Renal pelvis (tissue), 4 donors: ENCODE results near the gene REN. TPM values are rescaled to one million over a fixed set of nuclear protein-coding genes. Genes with fewer than 3 reads are reported as not detected.

Experiments used
- DNase-seq: peaks from one replicate; pipeline ENCODE4 v3.0.0-alpha.2; 2013
- polyA plus RNA-seq, 3 donors: library from polyadenylated mRNA; unstranded; fragments of 120-200 nt; gene quantifications; one replicate each; pipeline ENCODE4 v1.2.1, GENCODE V29; 2013; ENCODE audit not compliant: insufficient read length in 3 of 3

Gene REN
- polyA plus RNA-seq, 3 donors, result 58.1 to 97.3 (median 71.9) TPM

GRCh38 chr1:204157962-204158361, 8.2 kb downstream of the REN start:
- no peak for DNase-seq

- DNase-seq, result no peak
Measured at GRCh38 chr1:204155881-204156280, 10.3 kb downstream of the REN start.

DNA sequence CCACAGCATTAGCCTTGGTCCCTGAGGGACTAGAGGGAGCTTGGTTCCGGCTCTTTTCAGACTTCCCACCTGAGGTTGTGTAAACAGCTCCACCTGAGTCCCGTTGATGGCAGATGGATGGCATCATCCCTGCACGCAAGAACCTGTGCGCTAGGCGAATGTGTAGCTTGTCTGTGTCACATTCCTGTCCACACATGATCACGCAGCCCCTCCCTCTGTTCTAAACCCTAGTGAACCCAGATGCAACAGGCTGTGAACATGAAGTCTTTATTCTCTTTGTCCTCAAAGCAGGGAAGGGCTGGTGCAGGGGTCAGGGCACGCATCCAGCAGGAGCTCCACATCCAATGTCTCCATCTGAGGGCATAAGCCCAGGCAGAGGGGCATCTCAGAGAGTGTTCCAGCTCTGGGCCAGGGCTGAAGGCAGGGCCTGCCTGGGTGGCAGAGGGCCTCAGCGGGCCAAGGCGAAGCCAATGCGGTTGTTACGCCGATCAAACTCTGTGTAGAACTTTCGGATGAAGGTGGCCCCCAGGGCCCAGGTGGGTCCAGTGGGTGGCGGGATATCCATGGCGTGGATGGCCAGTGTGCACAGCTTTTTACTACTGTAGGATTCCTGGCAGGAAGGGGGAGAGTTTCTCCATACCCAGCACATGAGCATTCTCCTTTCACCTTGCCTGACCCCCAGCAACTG, 11.4 kb downstream of the REN start:
- no peak for DNase-seq

DNA sequence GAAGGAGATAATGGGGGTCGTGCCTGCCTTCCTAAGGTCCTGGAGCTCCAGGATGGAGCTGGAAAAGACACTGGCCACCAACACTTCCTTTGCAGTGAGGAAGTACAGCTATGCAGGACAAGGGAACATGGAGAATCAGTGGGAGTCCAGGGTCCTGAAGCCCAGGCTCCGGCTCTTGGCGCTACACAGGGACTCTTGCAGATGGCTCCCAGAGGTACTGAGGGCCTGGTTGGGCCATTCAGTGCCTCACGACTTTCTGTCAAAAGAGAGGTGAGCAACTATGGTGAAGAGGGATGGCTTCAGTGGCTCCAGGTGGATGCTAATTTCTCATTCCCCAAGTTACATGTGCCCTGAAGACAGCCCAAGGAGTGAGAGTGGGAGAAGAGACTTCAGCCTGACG, 12.5 kb downstream of the REN start:
- no peak for DNase-seq

DNA sequence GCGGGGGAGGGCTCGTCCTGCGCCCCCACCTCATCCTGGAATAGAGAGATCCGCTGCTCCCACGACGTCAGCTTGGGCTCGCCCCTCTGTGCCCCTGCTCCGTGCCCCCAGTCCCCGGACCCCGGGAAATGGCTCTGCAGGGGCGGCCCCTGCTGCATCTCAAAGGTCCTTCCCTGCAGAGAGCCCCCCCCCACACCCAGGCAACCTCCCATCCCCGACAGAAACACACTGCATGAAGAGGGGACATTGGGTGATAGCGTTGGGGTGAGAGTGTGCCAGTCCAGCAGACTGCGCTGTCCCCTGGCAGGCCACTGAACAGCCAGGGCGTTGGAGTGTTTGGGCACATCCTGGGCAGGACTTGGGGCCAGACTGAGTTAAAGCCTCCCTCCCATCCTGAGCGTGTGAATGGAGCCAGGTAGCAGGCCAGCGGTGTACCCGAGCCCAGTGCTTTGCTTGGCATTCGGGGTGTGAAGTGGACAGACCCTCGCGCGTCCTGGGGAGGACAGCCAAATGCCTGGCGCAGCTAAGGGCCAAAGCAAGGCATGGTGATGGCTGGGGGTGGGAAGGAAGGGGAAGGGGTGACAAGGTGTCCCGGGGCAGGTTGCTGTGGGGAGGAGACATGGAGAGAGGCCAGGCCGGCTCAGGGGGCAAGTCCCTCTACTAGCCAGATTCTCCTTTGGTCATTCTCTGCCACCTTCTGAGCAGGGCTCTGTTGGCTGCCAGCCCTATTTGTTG, 13.7 kb downstream of the REN start:
- no peak for DNase-seq

- no peak for DNase-seq
Measured at GRCh38 chr1:204151552-204152309, 14.4 kb downstream of the REN start, which contains the start of gene ETNK2. Gene ETNK2 (minus strand): TSS chr1:204152044. CDS start chr1:204151852, 192 bp downstream.

- no peak for DNase-seq
Measured at GRCh38 chr1:204150702-204151551, 15.2 kb downstream of the REN start.

DNA sequence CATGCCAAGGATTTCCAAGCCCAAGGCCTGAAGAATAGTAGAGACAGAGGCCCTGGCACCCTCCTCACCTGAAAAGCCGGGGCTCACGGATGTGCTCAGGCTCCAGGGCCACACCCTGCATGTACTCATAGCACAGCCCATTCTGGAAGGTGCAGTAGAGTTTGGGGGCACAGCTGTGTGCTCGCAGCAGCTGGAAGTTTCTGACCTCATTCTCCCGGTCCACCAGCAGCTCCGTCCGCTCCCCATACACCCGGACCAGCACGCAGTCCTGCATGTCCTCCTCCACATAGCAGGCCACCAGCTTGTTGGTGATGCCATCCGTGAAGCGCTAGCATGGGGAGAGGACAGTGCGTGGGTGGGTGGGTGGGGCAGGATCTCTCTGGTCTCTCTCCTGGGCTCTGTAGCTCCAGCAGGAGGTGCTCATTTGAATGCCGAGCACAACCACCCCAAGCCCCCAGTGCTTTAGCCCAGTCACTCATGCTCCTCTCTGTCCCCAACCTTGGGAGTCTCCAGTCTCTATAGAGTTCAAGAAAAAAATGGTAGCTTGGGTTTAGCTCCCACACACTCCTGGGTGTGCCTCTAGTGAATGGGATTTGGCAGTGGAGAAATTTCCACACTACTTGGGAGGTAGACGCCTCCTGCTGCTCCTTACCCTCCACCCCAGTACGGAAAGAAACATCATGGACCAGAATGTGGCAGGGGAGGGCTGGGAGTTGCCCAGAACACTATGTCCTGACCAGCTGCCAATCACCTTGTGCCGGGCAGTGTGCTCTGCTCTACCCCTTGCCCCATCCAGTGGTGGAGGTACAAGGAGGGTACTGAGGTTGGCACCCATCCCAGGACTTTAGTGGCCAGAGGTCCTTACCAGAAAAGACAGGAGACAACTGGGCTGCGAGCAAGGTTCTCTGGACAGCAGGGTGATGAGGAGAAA, 16.2 kb downstream of the REN start:
- DNase-seq, result no peak

DNA sequence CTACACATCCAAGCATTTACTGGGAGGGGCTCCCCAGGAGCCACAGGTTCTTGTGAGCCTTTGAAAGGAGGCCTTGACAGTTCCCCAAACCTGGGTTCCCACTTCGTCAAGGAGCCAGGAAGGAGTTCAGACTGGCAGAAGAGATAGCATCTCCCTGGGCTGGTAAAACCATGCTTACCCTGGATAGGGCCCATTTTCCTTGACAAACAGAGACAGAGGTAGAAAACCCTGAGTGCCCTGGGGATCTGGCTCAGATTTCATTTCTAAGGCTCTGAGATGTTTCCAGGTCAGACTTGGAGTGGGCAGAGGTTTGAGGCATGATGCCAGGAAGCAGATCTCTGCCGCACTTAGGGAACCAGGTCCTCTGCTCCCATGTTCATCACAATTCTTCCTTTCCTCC, 17.0 kb downstream of the REN start:
- no peak for DNase-seq

- DNase-seq, result no peak
Measured at GRCh38 chr1:204147406-204148383, 18.4 kb downstream of the REN start.

GRCh38 chr1:204146965-204147364, 19.2 kb downstream of the REN start:
- no peak for DNase-seq

- no peak for DNase-seq
Measured at GRCh38 chr1:204146309-204146708, 19.8 kb downstream of the REN start.

GRCh38 chr1:204145033-204145504, 21.1 kb downstream of the REN start:
- DNase-seq, result no peak

- no peak for DNase-seq
Measured at GRCh38 chr1:204143276-204144041, 22.7 kb downstream of the REN start.

DNA sequence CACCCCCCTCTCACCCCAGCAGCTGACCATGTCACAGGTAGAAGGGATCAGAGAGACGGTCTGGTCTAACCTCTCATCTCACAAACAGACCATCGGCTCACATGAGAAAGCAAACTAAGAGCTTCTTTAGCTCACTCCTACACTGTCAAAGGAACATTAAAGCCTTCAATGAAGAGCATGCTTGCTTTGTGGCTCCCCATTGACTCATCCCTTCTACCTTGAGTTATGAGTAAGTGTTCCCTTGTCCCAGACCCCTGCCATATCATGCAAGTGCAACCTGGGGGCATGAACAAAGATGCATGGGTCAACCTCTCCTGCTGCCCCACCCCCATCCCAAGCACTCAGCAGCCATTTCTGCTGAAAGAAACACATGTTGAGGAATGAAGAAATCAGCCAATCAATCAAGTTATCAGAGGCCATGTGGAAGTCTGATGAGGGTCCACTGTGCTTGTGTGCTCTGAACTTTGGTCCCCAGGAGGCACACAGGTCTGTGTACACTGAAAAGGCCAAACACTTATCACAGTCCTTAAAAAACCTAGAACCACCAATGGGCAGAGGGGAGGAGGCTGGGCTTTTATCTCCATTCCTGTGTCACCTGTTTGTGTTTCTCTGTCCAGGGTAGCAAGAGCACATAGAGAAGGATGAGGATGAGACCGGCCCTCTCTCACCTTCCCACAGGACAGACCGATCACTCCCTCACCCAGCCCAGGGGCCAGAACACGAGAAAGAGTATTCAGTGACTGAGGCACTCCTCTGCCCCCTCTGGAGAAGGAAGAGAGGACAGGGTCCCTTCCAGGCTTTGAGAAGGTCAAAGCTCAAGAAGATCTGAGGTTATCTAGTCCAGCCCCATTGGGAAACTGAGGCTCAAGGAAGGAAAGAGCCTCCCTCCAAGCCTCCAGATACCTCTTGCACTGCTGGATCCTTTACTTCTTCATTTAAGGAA, 23.8 kb downstream of the REN start:
- no peak for DNase-seq

GRCh38 chr1:204141131-204141530, 25.0 kb downstream of the REN start:
- DNase-seq, result no peak

DNA sequence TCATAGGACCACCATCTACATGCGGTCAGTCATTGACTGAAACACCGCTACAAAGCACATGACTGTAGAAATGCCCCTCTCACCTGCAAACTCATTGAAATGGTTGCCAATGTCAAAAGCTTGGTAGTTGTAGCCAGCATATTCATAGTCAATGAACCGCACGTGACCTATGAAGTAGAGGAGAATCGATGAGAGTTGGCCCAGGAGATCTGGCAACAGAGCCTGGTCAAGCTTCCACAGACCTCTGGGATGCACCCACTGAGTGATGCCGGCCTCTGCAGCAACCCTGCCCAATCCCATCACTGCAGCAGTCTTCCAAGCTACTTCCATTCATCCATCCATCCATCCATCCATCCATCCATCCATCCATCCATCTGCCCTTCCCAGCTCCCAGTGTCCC, 26.2 kb downstream of the REN start:
- no peak for DNase-seq
